ENCODE measurements around the gene PLAA.

DNA sequence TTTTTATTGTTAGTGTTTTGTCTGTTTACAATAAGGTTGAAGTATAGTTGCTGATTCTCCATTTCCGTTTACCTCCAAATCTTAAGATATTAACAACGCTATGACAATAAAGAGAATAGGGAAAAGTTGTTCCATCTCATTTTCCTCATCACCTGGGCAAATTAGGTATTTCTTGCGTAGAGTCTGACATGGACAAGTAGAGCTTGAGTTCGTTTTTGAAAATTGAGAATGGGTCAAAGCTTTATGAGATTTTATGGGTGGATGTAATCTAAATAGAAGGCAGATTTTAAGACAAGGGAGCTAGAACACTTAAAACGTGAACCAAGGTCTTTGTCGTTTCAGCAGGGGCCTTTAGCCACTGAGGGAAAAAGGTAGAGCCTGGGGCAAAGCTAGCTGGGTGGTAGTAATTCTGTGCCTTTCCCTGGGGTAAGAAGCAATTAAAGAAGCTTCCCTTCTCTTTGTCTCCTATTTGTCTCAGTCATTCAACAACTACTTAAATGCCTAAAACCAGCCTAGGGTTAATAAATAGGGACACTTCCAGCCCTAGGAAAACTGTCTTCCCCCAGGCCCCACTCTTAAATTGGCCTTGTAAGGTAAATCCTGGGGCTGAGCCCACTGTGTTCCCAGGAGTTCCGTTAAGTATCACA lies 53.9 kb downstream of the PLAA start:
- no peak for TF ChIP-seq POLR2A (IDR thresholded peaks at IDR 0.05)
- no peak for TF ChIP-seq POLR2AphosphoS5 (IDR thresholded peaks at IDR 0.05)
- TF ChIP-seq, protein P1, sequence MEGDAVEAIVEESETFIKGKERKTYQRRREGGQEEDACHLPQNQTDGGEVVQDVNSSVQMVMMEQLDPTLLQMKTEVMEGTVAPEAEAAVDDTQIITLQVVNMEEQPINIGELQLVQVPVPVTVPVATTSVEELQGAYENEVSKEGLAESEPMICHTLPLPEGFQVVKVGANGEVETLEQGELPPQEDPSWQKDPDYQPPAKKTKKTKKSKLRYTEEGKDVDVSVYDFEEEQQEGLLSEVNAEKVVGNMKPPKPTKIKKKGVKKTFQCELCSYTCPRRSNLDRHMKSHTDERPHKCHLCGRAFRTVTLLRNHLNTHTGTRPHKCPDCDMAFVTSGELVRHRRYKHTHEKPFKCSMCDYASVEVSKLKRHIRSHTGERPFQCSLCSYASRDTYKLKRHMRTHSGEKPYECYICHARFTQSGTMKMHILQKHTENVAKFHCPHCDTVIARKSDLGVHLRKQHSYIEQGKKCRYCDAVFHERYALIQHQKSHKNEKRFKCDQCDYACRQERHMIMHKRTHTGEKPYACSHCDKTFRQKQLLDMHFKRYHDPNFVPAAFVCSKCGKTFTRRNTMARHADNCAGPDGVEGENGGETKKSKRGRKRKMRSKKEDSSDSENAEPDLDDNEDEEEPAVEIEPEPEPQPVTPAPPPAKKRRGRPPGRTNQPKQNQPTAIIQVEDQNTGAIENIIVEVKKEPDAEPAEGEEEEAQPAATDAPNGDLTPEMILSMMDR (IDR thresholded peaks at IDR 0.05) = no peak

All from transverse colon (tissue), 4 donors.